H9 (cell line): ENCODE data around the gene MORN3. TPM values are rescaled to one million over a fixed set of nuclear protein-coding genes. Genes with fewer than 3 reads are reported as not detected.
A peak's percentile ranks its signal among the peaks of the same experiment; 100 is the strongest.

ENCODE experiments used
- DNase-seq: peaks from one replicate; pipeline ENCODE4 v3.0.0-alpha.2; 2017
- H2AFZ ChIP-seq: one replicate; pipeline ENCODE4 v1.6.1; 2013; ENCODE audit warnings: mild to moderate bottlenecking, low read length, control low read depth, moderate library complexity
- H2AK5ac ChIP-seq: 2 replicates; pipeline ENCODE4 v1.6.1; 2013; ENCODE audit warnings: low read length, control low read depth, mixed read lengths; ENCODE audit not compliant: insufficient read length
- H2BK120ac ChIP-seq: one replicate; pipeline ENCODE4 v1.6.1; 2013; ENCODE audit warnings: low read depth, mild to moderate bottlenecking, low read length, control low read depth, inconsistent platforms; ENCODE audit not compliant: poor library complexity, severe bottlenecking
- H2BK12ac ChIP-seq: 2 replicates; pipeline ENCODE4 v1.6.1; 2013; ENCODE audit warnings: low read length, control low read depth, mixed read lengths, low read depth; ENCODE audit not compliant: insufficient read length
- H2BK15ac ChIP-seq: 2 replicates; pipeline ENCODE4 v1.6.1; 2013; ENCODE audit warnings: low read depth, low read length, control low read depth
- H2BK20ac ChIP-seq: one replicate; pipeline ENCODE4 v1.6.1; 2013; ENCODE audit warnings: low read depth, mild to moderate bottlenecking, low read length, control low read depth, inconsistent platforms; ENCODE audit not compliant: poor library complexity, severe bottlenecking
- H2BK5ac ChIP-seq: 2 replicates; pipeline ENCODE4 v1.6.1; 2013; ENCODE audit warnings: low read length, control low read depth, mixed read lengths; ENCODE audit not compliant: insufficient read length
- H3K14ac ChIP-seq: 2 replicates; pipeline ENCODE4 v1.6.1; 2013; ENCODE audit warnings: low read length, control low read depth; ENCODE audit not compliant: insufficient read depth
- H3K18ac ChIP-seq: 2 replicates; pipeline ENCODE4 v1.6.1; 2013; ENCODE audit warnings: low read depth, mild to moderate bottlenecking, mixed read lengths, low read length, control low read depth; ENCODE audit not compliant: insufficient read length
- H3K23ac ChIP-seq: 2 replicates; pipeline ENCODE4 v1.6.1; 2013; ENCODE audit warnings: low read length, control low read depth, mixed read lengths, low read depth; ENCODE audit not compliant: insufficient read length
- H3K23me2 ChIP-seq: 2 replicates; pipeline ENCODE4 v1.6.1; 2013; ENCODE audit warnings: low read depth, mild to moderate bottlenecking, mixed read lengths, low read length, control low read depth; ENCODE audit not compliant: insufficient read length, poor library complexity, severe bottlenecking
- H3K27ac ChIP-seq: 2 replicates; pipeline ENCODE4 v1.5.1; 2013; ENCODE audit warnings: low read length, control low read depth, mixed read lengths, low read depth; ENCODE audit not compliant: insufficient read length
- H3K27me3 ChIP-seq: 2 replicates; pipeline ENCODE4 v1.6.1; 2013; ENCODE audit warnings: low read length, control low read depth, inconsistent platforms; ENCODE audit not compliant: insufficient read depth
- H3K4ac ChIP-seq: 2 replicates; pipeline ENCODE4 v1.6.1; 2013; ENCODE audit warnings: low read depth, mild to moderate bottlenecking, control low read depth, inconsistent platforms, low read length, moderate library complexity
- H3K4me1 ChIP-seq: 2 replicates; pipeline ENCODE4 v1.6.1; 2013; ENCODE audit warnings: low read length, control low read depth, inconsistent platforms; ENCODE audit not compliant: insufficient read depth
- H3K4me2 ChIP-seq: 2 replicates; pipeline ENCODE4 v1.6.1; 2013; ENCODE audit warnings: low read length, control low read depth, mixed read lengths; ENCODE audit not compliant: insufficient read length, insufficient read depth
- H3K56ac ChIP-seq: 2 replicates; pipeline ENCODE4 v1.6.1; 2013; ENCODE audit warnings: low read depth, mild to moderate bottlenecking, mixed read lengths, low read length, control low read depth; ENCODE audit not compliant: insufficient read length
- H3K79me1 ChIP-seq: 2 replicates; pipeline ENCODE4 v1.6.1; 2013; ENCODE audit warnings: low read depth, mild to moderate bottlenecking, moderate library complexity, low read length, control low read depth, inconsistent platforms; ENCODE audit not compliant: insufficient read depth, poor library complexity, severe bottlenecking
- H3K79me2 ChIP-seq: 2 replicates; pipeline ENCODE4 v1.6.1; 2013; ENCODE audit warnings: low read length, control low read depth, inconsistent platforms; ENCODE audit not compliant: insufficient read depth
- H3K9ac ChIP-seq: 2 replicates; pipeline ENCODE4 v1.6.1; 2013; ENCODE audit warnings: low read length, control low read depth, mixed read lengths; ENCODE audit not compliant: insufficient read length; ENCODE audit errors: extremely low read depth
- H3K9me3 ChIP-seq: one replicate; pipeline ENCODE4 v1.6.1; 2013; ENCODE audit warnings: low read depth, low read length, inconsistent platforms; ENCODE audit not compliant: control insufficient read depth
- H3T11ph ChIP-seq: one replicate; pipeline ENCODE4 v1.6.1; 2013; ENCODE audit warnings: mild to moderate bottlenecking, low read length, control low read depth, inconsistent platforms
- H4K20me1 ChIP-seq: one replicate; pipeline ENCODE4 v1.6.1; 2013; ENCODE audit not compliant: control insufficient read depth, insufficient read length, insufficient read depth
- H4K5ac ChIP-seq: 2 replicates; pipeline ENCODE4 v1.6.1; 2013; ENCODE audit warnings: low read depth, mild to moderate bottlenecking, mixed read lengths, low read length, control low read depth; ENCODE audit not compliant: insufficient read length
- H4K8ac ChIP-seq: replicated peaks from 2 replicates; pipeline ENCODE4 v1.6.1; 2013; ENCODE audit warnings: low read length, control low read depth, mixed read lengths, low read depth; ENCODE audit not compliant: insufficient read length
- H4K91ac ChIP-seq: 2 replicates; pipeline ENCODE4 v1.6.1; 2013; ENCODE audit warnings: low read depth, mild to moderate bottlenecking, moderate library complexity, mixed read lengths, low read length, control low read depth; ENCODE audit not compliant: insufficient read length
- H3K27ac Mint-ChIP-seq, 3 experiments: 2 replicates in 2 of 3; 3 replicates in 1 of 3; pipeline ENCODE4 v1.8.0; 2020 to 2021; ENCODE audit warnings: mixed read lengths in 3 of 3, mild to moderate bottlenecking in 1 of 3, moderate library complexity in 1 of 3
- H3K27me3 Mint-ChIP-seq: 2 replicates; pipeline ENCODE4 v1.8.0; 2021; ENCODE audit warnings: low read depth, mild to moderate bottlenecking, moderate library complexity, mixed read lengths
- H3K36me3 Mint-ChIP-seq, 3 experiments: 2 replicates in 2 of 3; 3 replicates in 1 of 3; pipeline ENCODE4 v1.8.0; 2020 to 2021; ENCODE audit warnings: low read depth in 3 of 3, mixed read lengths in 3 of 3; ENCODE audit not compliant: insufficient read depth in 1 of 3
- H3K4me1 Mint-ChIP-seq, 2 experiments: 2 replicates each; pipeline ENCODE4 v1.8.0; 2020; ENCODE audit warnings: mixed read lengths in 2 of 2
- H3K4me3 Mint-ChIP-seq, 2 experiments: 2 replicates in 1 of 2; 3 replicates in 1 of 2; pipeline ENCODE4 v1.8.0; 2020 to 2021; ENCODE audit warnings: mild to moderate bottlenecking in 2 of 2, mixed read lengths in 2 of 2, moderate library complexity in 1 of 2
- H3K9me3 Mint-ChIP-seq, 2 experiments: 2 replicates in 1 of 2; 3 replicates in 1 of 2; pipeline ENCODE4 v1.8.0; 2020; ENCODE audit warnings: mild to moderate bottlenecking in 2 of 2, mixed read lengths in 2 of 2, moderate library complexity in 1 of 2
- WGBS: extraction: QIAGEN DNeasy Blood & Tissue Kit; methylation state at CpG from one replicate; pipeline ENCODE4 v1.1.7; 2013; ENCODE audit warnings: missing lambda C conversion rate, low lambda C conversion rate, mixed read lengths; ENCODE audit not compliant: insufficient read length; ENCODE audit errors: extremely low coverage; 5-methylcytosine and 5-hydroxymethylcytosine counted together
- total RNA-seq: library from RNA; stranded (reverse); gene quantifications from 2 replicates; pipeline ENCODE4 v1.2.1, GENCODE V29; 2021
- TF ChIP-seq, protein P1 (sequence below): fragments of 200-600 bp; sonication (generic); conservative IDR thresholded peaks from 3 replicates; pipeline ENCODE4 v1.8.0; 2021; ENCODE audit warnings: antibody characterized with exemption, mild to moderate bottlenecking

MORN3 gene
- total RNA-seq, 1 experiment from 2014 or later = 0.37 TPM

DNA sequence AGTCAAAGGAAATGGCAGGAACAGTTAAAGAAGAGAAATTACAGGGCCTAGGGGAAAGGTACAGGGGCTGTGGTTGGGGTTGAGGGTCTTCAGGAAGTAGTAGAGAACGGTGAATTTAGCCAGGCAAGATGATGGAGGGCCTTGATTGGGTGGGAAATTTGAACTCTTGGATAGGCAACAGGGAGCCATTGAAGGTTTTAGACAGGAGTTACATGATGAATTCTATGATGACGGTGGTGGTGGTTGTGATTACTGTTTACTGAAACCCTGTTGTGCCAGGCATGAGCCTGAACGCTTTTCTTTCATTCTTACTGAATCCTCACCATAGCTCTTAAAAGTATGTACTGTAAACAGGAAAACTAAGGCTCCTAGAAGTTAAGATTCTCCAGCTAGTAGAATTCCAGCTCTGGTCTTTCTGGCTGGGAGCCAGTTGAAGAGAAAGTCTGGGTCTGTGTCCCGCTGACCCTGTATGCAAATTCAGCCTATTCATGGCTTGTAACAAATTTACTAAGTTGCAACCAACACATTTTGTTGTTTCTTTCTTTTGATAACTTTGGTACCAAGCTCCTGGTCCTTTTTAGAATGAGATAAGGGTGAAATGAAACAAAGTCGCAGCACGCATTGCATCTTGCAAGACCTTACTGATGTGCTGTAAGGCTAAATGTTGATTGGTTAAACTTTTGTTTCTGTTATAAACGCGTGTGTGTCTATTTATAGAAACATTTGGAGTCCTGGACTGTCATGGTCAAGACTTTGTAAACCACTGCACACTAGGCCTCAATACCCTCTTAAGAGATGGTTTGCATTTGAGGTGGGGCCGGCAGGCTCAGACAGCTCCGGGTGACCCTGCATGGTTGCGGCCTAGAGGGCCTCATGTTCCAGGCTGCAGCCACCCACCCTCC is 37.1 kb downstream of the MORN3 start:
- no peak overlapping the region for H3K18ac ChIP-seq
- no peak overlapping the region for H2BK15ac ChIP-seq
- H3K79me2 ChIP-seq = peaks cover 27% of the 10 kb centered on the region; the same call in 1 of the 2 replicates
- H2BK120ac ChIP-seq = no peak overlapping the region
- no peak for DNase-seq
- H3K9me3 Mint-ChIP-seq = no peaks in the 10 kb centered on the region
- peak overlapping the region; percentile 3 for H3K4me2 ChIP-seq
- H3K27me3 ChIP-seq = no peaks in the 10 kb centered on the region
- H2BK12ac ChIP-seq = no peak overlapping the region
- no peak overlapping the region for H2BK20ac ChIP-seq
- no peak overlapping the region for H2BK5ac ChIP-seq
- H3K9me3 ChIP-seq = no peaks in the 10 kb centered on the region
- peak overlapping the region in 1 of 2 experiments; percentile 61; a peak in 2 of 5 replicates for H3K4me3 Mint-ChIP-seq
- no peak overlapping the region for H2AK5ac ChIP-seq
- H3K4me1 ChIP-seq = peaks cover 11% of the 10 kb centered on the region; the same call in 1 of the 2 replicates
- H3K56ac ChIP-seq = no peak overlapping the region
- H3K27ac Mint-ChIP-seq = peak overlapping the region; percentile 87 to 94 (median 89); a peak in 6 of 7 replicates
- peaks cover 8% of the 10 kb centered on the region for H3K79me1 ChIP-seq
- no peak overlapping the region for H4K5ac ChIP-seq
- H4K8ac ChIP-seq = no peak overlapping the region
- H3K27ac ChIP-seq = no peak overlapping the region
- no peak overlapping the region for H3K9ac ChIP-seq
- peaks cover 11 to 27% (median 20%) of the 10 kb centered on the region in 3 experiments for H3K36me3 Mint-ChIP-seq
- TF ChIP-seq, protein P1, sequence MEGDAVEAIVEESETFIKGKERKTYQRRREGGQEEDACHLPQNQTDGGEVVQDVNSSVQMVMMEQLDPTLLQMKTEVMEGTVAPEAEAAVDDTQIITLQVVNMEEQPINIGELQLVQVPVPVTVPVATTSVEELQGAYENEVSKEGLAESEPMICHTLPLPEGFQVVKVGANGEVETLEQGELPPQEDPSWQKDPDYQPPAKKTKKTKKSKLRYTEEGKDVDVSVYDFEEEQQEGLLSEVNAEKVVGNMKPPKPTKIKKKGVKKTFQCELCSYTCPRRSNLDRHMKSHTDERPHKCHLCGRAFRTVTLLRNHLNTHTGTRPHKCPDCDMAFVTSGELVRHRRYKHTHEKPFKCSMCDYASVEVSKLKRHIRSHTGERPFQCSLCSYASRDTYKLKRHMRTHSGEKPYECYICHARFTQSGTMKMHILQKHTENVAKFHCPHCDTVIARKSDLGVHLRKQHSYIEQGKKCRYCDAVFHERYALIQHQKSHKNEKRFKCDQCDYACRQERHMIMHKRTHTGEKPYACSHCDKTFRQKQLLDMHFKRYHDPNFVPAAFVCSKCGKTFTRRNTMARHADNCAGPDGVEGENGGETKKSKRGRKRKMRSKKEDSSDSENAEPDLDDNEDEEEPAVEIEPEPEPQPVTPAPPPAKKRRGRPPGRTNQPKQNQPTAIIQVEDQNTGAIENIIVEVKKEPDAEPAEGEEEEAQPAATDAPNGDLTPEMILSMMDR = no peak
- H4K91ac ChIP-seq = no peak overlapping the region
- H3K23ac ChIP-seq = no peak overlapping the region
- H3K27me3 Mint-ChIP-seq = no peaks in the 10 kb centered on the region
- H3K4ac ChIP-seq = no peak overlapping the region
- peaks cover 4% of the 10 kb centered on the region for H4K20me1 ChIP-seq
- no peak overlapping the region for H2AFZ ChIP-seq
- H3T11ph ChIP-seq = no peak overlapping the region
- no CpG with 5 or more reads among the region's 11 CpGs for WGBS
- peaks cover 8% of the 10 kb centered on the region for H3K23me2 ChIP-seq
- H3K14ac ChIP-seq = no peak overlapping the region; the same call in 1 of the 2 replicates
- peaks cover 41 to 58% of the 10 kb centered on the region in 2 experiments for H3K4me1 Mint-ChIP-seq
